ENCODE data around the gene CCDC134.
A peak's percentile ranks its signal among the peaks of the same experiment; 100 is the strongest.
"Not testable (repeated sequence)": the region's sequence is repeated elsewhere in the genome, so short reads cannot be mapped to it uniquely, and the experiment has no call there.

CCDC134 gene

GRCh38 chr22:41823797-41824196 lies 23.3 kb downstream of the CCDC134 start:
- DNase-seq (ENCODE audit: low read depth, low spot score), result no peak

- DNase-seq (ENCODE audit: low read depth, low spot score), result no peak
These were observed 24.9 kb downstream of the CCDC134 start for GRCh38 chr22:41825376-41825775.

- DNase-seq (ENCODE audit: low read depth, low spot score), result no peak
These were observed 25.5 kb downstream of the CCDC134 start for GRCh38 chr22:41826021-41826420.

GRCh38 chr22:41826430-41827383 lies 26.2 kb downstream of the CCDC134 start:
- DNase-seq (ENCODE audit: low read depth, low spot score), result no peak

- DNase-seq (ENCODE audit: low read depth, low spot score), result no peak
These were observed 27.2 kb downstream of the CCDC134 start for GRCh38 chr22:41827671-41828070.

GRCh38 chr22:41828516-41828915 lies 28.0 kb downstream of the CCDC134 start:
- DNase-seq (ENCODE audit: low read depth, low spot score), result no peak

GRCh38 chr22:41830174-41830573 lies 29.7 kb downstream of the CCDC134 start:
- no peak for DNase-seq (ENCODE audit: low read depth, low spot score)

- no peak for DNase-seq (ENCODE audit: low read depth, low spot score)
These were observed 30.9 kb downstream of the CCDC134 start for GRCh38 chr22:41831383-41831782.

- no peak for DNase-seq (ENCODE audit: low read depth, low spot score)
These were observed 31.5 kb downstream of the CCDC134 start for GRCh38 chr22:41831828-41832552.

GRCh38 chr22:41832553-41833368 lies 32.3 kb downstream of the CCDC134 start, which contains the start of gene SREBF2:
SREBF2 (plus strand) TSS chr22:41833105; CDS start chr22:41833271, 166 bp downstream.
- peak; percentile 97 for DNase-seq (ENCODE audit: low read depth, low spot score)

GRCh38 chr22:41833369-41834004 lies 33.0 kb downstream of the CCDC134 start:
- no peak for DNase-seq (ENCODE audit: low read depth, low spot score)

- DNase-seq (ENCODE audit: low read depth, low spot score), result no peak
These were observed 33.8 kb downstream of the CCDC134 start for GRCh38 chr22:41834005-41834944.

GRCh38 chr22:41835462-41835861 lies 35.0 kb downstream of the CCDC134 start:
- not testable (repeated sequence) for DNase-seq (ENCODE audit: low read depth, low spot score)

- DNase-seq (ENCODE audit: low read depth, low spot score), result no peak
These were observed 36.1 kb downstream of the CCDC134 start for GRCh38 chr22:41836551-41836950.

- DNase-seq (ENCODE audit: low read depth, low spot score), result no peak
These were observed 38.6 kb downstream of the CCDC134 start for GRCh38 chr22:41838842-41839618.

GRCh38 chr22:41840216-41840615 lies 39.7 kb downstream of the CCDC134 start:
- DNase-seq (ENCODE audit: low read depth, low spot score), result no peak

GRCh38 chr22:41841085-41841712 lies 40.7 kb downstream of the CCDC134 start:
- DNase-seq (ENCODE audit: low read depth, low spot score), result no peak

All from activated naive CD8-positive, alpha-beta T cell treated with anti-CD3 and anti-CD28 coated beads, Interleukin-2, amount 50 U/mL, for 16 hours (primary cell).